Nephron (organoid): Measurements from ENCODE around the gene KCTD19.

Source experiments
- H3K27ac Mint-ChIP-seq, 3 experiments: 2 replicates each; pipeline ENCODE4 v1.8.0; 2020; ENCODE audit warnings: mixed read lengths in 3 of 3, mild to moderate bottlenecking in 2 of 3, moderate library complexity in 1 of 3
- H3K27me3 Mint-ChIP-seq: 2 replicates; pipeline ENCODE4 v1.8.0; 2021; ENCODE audit warnings: low read depth, mild to moderate bottlenecking, moderate library complexity, mixed read lengths
- H3K36me3 Mint-ChIP-seq: 2 replicates; pipeline ENCODE4 v1.8.0; 2020; ENCODE audit warnings: low read depth, mixed read lengths
- H3K4me1 Mint-ChIP-seq: 2 replicates; pipeline ENCODE4 v1.8.0; 2020; ENCODE audit warnings: mixed read lengths
- H3K4me3 Mint-ChIP-seq, 3 experiments: 2 replicates each; pipeline ENCODE4 v1.8.0; 2020; ENCODE audit warnings: mild to moderate bottlenecking in 3 of 3, mixed read lengths in 3 of 3, moderate library complexity in 2 of 3
- H3K9me3 Mint-ChIP-seq: 2 replicates; pipeline ENCODE4 v1.8.0; 2020; ENCODE audit warnings: mixed read lengths
- TF ChIP-seq, protein P1 (sequence below), 3 experiments: fragments of 200-600 bp; sonication (generic); IDR thresholded peaks; one replicate each; pipeline ENCODE4 v1.5.0; 2021; ENCODE audit warnings: antibody characterized with exemption in 3 of 3; ENCODE audit not compliant: unreplicated experiment in 3 of 3

The KCTD19 gene

DNA sequence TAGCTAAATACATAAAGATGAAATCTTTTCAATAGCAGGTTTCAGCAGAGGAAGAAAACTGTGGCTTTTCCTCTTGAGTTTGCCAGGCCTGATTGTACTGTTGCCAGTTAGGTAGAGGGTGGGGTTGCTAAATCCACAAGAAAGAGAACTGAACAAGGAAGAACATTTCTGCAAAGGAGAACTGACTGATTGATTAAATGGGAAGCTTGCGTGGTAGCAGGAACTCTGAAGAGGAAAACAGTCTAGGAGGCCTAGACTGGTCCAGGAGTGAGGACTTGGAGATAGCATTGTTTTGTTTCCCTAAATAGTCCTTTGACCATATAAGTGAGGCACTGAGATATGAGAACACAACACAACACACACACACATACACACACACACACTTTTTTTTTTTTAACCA lies 18.9 kb upstream of the KCTD19 start:
- H3K4me3 Mint-ChIP-seq: no peak overlapping the region
- H3K27ac Mint-ChIP-seq: no peak overlapping the region
- H3K36me3 Mint-ChIP-seq: no peaks in the 10 kb centered on the region
- no peaks in the 10 kb centered on the region for H3K27me3 Mint-ChIP-seq
- H3K9me3 Mint-ChIP-seq: no peaks in the 10 kb centered on the region
- H3K4me1 Mint-ChIP-seq: peaks cover 6% of the 10 kb centered on the region
- TF ChIP-seq, protein P1, sequence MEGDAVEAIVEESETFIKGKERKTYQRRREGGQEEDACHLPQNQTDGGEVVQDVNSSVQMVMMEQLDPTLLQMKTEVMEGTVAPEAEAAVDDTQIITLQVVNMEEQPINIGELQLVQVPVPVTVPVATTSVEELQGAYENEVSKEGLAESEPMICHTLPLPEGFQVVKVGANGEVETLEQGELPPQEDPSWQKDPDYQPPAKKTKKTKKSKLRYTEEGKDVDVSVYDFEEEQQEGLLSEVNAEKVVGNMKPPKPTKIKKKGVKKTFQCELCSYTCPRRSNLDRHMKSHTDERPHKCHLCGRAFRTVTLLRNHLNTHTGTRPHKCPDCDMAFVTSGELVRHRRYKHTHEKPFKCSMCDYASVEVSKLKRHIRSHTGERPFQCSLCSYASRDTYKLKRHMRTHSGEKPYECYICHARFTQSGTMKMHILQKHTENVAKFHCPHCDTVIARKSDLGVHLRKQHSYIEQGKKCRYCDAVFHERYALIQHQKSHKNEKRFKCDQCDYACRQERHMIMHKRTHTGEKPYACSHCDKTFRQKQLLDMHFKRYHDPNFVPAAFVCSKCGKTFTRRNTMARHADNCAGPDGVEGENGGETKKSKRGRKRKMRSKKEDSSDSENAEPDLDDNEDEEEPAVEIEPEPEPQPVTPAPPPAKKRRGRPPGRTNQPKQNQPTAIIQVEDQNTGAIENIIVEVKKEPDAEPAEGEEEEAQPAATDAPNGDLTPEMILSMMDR (IDR thresholded peaks at IDR 0.05; ENCODE audit: unreplicated experiment in 3 of 3): no peak

DNA sequence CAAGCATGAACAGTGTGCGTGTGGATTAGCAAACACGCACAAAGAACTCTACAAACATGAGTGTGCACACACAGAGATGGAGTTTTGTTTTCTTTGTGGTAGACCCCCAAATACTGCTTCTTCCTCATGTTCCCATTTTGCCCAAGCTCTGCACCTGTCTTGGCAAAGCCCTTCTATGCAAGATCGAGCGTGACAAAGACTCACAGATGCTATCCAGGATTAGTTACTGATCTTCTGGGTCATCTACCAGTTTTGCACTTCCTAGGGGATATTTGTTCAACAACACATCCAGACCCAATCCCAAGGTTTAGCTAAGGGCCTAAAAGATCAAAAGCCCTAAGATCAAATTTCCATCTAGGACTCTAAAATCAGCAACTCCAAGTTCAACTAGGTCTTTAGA lies 16.1 kb upstream of the KCTD19 start:
- no peaks in the 10 kb centered on the region for H3K27me3 Mint-ChIP-seq
- no peaks in the 10 kb centered on the region for H3K36me3 Mint-ChIP-seq
- H3K4me3 Mint-ChIP-seq: no peak overlapping the region
- H3K27ac Mint-ChIP-seq: no peak overlapping the region
- TF ChIP-seq, protein P1 (IDR thresholded peaks at IDR 0.05; ENCODE audit: unreplicated experiment in 3 of 3): no peak
- H3K9me3 Mint-ChIP-seq: no peaks in the 10 kb centered on the region
- H3K4me1 Mint-ChIP-seq: peaks cover 6% of the 10 kb centered on the region

DNA sequence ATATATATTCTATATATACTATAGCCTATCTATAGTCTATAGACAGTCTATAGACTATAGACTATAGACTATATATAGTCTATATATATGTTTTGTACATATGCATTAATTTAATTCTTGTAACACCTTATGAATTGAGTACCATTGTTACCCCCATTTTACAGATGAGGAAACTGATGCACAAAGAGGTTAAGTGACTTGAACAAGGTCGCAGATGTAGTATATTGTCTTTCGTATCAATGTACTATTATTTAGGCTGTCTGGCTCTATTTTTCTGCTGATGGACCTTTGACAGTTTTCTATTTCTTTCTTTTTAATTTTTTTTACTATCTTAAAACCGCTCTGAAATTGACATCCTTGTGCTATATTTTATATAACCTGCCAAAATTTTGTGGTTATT lies 14.7 kb upstream of the KCTD19 start:
- TF ChIP-seq, protein P1 (IDR thresholded peaks at IDR 0.05; ENCODE audit: unreplicated experiment in 3 of 3): no peak
- H3K4me3 Mint-ChIP-seq: no peak overlapping the region
- peaks cover 6% of the 10 kb centered on the region for H3K4me1 Mint-ChIP-seq
- no peaks in the 10 kb centered on the region for H3K36me3 Mint-ChIP-seq
- H3K9me3 Mint-ChIP-seq: no peaks in the 10 kb centered on the region
- no peak overlapping the region for H3K27ac Mint-ChIP-seq
- H3K27me3 Mint-ChIP-seq: no peaks in the 10 kb centered on the region

DNA sequence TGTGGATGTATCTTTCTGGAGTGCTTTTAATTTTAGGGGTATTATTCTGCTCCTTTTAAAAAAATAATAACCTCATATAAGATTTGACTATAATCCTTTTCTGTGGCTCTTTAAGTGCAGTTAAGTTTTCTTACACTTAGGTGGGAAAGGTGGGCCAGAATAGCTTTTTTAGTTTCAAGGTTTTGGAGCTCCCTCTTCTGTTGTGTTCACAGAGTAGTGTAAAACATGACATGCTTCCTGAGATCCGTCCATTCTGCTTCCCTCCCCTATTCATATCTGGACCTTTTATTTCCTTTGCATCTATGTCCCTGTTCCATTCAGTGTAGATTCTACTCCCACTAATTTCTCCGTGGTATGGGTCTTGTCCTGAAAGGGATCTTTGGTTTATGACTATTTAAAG lies 12.9 kb upstream of the KCTD19 start:
- Mint-ChIP-seq H3K27me3 (no peaks in the 10 kb centered on the region), H3K4me1 (peaks cover 6% of the 10 kb centered on the region), H3K9me3 (peaks cover 13% of the 10 kb centered on the region), H3K4me3 (no peak overlapping the region), H3K36me3 (no peaks in the 10 kb centered on the region), H3K27ac (no peak overlapping the region)
- TF ChIP-seq, protein P1 (IDR thresholded peaks at IDR 0.05; ENCODE audit: unreplicated experiment in 3 of 3): peak in 2 of 3 experiments; percentile 12 to 17

DNA sequence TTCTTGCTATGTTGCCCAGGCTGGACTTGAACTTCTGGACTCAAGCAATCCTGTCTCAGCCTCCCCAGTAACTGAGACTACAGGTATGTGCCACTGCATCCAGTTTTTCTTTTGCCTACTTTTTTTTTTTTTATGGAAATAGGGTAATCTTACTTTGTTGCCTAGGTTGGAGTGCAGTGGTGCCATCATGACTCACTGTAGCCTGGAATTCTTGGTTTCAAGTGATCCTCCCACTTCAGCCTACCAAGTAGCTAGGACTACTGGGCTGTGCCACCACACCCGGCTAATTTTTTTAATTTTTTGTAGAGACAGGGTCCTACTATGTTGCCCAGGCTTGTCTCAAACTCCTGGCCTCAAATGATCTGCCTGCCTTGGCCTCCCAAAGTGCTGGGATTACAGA lies 10.1 kb upstream of the KCTD19 start:
- Mint-ChIP-seq H3K9me3 (peaks cover 13% of the 10 kb centered on the region), H3K27me3 (no peaks in the 10 kb centered on the region), H3K4me1 (no peaks in the 10 kb centered on the region), H3K27ac (no peak overlapping the region), H3K4me3 (no peak overlapping the region), H3K36me3 (no peaks in the 10 kb centered on the region)
- TF ChIP-seq, protein P1 (IDR thresholded peaks at IDR 0.05; ENCODE audit: unreplicated experiment in 3 of 3): no peak

DNA sequence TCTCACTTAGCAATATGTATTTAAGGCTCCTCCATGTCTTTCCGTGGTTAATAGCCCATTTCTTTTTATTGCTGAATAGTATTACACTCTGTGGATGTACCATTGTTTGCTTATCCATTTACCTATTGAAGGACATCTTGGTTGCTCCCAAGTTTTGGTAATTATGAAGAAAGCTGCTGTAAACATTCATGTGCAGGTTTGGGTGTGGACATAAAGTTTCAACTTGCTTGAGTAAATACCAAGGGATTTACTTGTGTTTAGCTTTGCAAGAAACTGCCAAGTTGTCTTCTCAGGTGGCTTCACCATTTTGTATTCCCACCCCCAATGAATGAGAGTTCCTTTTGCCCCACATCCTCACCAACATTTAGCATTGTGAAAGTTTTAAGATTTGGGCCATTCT lies 9.6 kb upstream of the KCTD19 start:
- H3K27me3 Mint-ChIP-seq: no peaks in the 10 kb centered on the region
- TF ChIP-seq, protein P1 (IDR thresholded peaks at IDR 0.05; ENCODE audit: unreplicated experiment in 3 of 3): no peak
- peaks cover 13% of the 10 kb centered on the region for H3K9me3 Mint-ChIP-seq
- no peak overlapping the region for H3K27ac Mint-ChIP-seq
- no peaks in the 10 kb centered on the region for H3K36me3 Mint-ChIP-seq
- no peaks in the 10 kb centered on the region for H3K4me1 Mint-ChIP-seq
- H3K4me3 Mint-ChIP-seq: no peak overlapping the region
